ENCODE data around the gene SDHAF1.
"Not testable (repeated sequence)": the region's sequence is repeated elsewhere in the genome, so short reads cannot be mapped to it uniquely, and the experiment has no call there.

SDHAF1 gene

DNA sequence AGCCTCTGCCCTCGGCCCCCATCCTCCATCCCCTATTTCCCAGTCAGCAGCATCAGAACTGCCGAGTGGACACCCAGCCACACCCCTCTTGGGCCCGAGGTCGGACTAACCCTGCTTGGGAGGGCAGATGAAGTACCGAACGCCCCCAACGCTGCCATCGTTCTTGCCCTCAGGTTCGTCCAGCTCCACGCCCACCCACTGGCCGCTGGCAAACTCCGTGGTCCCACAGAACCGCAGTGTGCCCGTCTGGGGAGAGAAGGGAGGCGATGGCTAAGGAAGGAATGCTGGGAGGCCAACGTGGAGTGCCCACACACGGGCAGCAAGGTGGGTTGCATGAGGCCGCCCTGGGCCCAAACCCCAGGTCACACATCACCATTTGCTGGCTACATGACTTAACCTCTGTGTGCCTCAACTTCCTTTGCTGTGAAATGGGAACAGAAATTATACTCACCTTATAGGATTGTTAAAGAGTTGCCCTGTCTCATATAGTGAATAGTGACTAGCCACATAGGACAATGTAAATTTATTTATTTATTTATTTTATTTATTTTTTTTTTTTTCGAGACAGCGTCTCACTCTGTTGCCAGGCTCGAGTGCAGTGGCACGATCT, 24.2 kb downstream of the SDHAF1 start:
- no peak for DNase-seq

DNA sequence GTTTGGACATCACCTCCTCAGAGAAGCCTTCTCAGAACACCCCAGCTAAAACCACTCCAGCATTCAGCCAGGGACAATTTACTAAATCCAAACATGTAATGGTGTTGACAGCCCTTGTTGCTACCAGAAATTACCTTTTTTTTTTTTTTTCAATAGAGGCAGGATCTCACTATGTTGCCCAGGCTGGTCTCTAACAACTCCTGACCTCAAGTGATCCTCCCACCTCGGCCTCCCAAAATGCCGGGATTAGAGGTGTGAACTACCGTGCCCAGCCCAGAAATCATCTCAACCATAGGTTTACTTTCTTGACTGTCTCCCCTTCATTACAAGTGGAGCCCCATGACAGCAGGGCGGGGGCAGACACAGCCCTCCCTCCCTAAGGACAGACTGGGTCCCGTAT, 28.4 kb downstream of the SDHAF1 start:
- no peak for DNase-seq

DNA sequence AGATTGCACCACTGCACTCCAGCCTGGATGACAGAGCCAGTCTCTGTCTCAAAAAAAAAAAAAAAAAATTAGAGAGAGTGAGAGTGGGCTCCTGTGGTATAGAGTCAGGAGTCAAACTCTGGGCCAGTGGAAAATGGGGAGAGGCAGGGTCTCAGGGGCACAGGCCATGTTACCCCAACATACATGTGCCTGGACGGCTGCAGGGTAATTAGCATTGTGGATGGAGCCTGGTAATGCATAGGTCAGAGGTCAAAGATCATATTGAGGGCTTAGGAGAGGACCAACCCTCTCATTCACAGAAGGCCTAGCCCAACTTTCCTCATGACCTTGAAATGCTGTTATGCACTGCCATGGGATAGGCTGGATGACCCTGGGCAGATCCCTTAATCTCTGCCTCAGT, 30.6 kb downstream of the SDHAF1 start:
- no peak for DNase-seq

DNA sequence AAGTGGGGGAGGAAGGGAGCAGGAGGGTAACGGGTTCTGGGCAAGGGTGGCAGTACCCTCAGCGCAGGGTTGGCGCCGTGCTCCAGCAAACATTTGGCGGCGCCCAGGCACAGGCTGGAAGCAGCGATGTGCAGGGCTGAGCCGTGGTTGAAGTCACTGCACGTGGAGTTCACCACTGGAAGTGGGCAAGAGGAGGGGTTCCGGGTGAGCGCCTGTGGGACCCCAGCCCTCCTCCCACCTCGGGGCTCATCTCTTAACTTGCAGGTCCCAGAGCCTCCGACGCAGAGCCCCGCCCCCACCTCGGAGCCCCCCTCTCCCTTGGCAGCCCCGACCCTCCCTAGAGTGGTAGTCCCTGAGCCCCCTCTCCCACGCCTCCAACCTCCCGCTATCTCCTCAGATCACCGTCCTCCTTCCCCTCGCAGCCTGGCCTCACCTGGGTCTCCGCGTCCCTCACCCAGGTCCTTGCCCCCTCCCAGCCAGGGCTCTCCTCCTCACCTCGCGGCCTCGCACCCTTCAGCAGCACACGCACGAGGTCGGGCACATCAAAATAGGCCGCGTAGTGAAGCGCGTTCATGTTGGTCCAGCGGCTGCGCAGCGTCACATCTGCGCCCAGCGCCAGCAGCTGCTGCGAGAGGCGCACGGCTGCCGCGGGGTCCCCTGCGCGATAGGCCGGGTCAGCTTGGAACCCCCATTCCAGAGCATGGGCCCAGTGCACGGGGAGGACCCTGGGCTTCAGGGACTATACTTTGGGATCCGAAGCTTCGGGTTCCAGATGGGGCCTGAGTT, 31.3 kb downstream of the SDHAF1 start:
- no peak for DNase-seq

DNA sequence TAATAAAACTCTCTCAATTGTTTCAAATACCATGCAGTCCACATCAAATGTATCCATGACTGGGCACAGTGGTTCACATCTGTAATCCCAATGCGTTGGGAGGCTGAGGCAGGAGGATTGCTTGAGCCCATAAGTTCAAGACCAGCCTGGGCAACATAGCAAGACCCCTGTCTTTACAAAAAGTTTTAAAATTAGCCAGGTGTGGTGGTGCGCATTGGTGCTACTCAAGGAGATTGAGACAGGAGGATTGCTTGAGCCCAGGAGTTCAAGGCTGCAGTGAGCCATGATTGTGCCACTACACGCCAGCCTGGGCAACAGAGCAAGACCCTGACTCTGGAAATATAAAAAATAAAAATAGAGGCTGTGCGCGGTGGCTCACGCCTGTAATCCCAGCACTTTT, 32.7 kb downstream of the SDHAF1 start:
- no peak for DNase-seq

DNA sequence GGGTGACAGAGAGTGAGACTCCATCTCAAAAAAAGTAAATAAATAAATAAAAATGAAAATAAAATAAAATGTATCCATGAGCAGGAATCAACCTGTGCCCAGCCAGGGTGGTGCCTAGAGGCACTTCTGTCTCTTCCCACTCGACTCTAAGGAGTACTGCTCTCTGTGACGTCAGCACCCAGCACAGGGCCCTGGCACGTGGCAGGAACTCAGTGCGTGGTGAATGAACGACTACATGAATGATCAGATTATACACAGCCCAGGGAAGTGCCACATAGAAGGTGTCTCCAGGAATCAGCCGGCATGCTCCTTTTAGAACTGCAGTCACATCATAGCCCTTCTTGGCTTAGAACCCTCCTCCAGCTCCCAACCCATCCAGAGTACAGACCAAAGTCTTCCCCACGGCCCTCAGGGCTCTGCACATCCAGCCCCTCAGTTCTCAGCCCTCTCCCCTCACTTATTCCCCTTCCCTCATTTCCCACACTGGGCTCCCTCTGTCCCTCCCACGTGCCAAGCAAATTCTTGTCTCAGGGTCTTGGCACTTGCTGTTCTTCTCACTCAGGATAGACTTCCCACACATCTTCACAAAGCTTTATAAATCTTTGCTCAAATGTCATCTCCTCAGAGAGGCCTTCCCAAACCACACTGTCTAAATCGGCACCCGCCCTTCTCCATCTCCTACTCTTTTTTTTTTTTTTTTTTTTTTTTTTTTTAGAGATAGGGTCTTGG, 33.5 kb downstream of the SDHAF1 start:
- DNase-seq, result no peak

DNA sequence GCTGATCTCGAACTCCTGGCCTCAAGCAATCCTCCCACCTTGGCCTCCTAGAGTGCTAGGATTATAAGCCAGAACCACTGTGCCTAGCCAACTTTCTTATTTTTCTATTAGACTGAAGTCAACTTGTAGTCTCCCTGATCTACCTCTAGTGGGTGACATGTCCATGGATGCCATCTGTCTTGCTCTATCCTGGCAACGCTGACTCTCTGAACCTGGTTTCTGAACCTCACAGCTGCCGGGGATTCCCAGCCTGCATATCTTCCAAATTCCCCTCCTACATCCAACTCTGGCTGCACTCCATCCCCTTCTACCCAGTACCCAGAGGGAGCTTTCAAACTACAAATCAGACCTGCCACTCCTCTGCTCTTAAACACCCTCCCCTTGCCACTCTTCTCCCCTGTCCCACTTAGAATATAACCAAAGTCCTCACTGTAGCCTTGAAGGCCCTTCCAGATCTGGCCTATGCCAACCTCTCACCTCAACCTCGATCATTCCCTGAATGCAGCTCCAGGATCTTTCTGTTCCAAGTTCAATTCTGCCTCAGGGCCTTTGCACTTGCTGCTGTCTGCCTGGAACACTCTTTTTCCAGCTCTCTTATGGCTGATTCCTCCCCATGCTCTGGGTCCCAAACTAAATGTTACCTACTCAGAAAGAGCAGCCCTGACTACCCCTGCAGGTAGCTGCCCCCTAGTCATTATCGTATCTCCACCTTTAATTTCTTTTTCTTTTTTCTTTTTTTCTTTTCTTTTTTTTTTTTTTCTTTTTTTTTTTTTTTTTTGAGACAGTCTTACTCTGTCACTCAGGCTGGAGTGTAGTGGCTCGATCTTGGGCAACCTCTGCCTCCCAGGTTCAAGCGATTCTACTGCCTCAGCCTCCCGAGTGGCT, 35.5 kb downstream of the SDHAF1 start:
- peak; percentile 15 for DNase-seq

GRCh38 chr19:36031308-36031707, 36.3 kb downstream of the SDHAF1 start:
- no peak for DNase-seq

GRCh38 chr19:36032251-36033104, 37.5 kb downstream of the SDHAF1 start, which contains the start of gene CLIP3:
CLIP3 (minus strand) TSS chr19:36032873; CDS start chr19:36032357, 516 bp downstream.
- DNase-seq, result peak; percentile 73

- DNase-seq, result no peak
These were observed 45.5 kb downstream of the SDHAF1 start for GRCh38 chr19:36040495-36040894.

DNA sequence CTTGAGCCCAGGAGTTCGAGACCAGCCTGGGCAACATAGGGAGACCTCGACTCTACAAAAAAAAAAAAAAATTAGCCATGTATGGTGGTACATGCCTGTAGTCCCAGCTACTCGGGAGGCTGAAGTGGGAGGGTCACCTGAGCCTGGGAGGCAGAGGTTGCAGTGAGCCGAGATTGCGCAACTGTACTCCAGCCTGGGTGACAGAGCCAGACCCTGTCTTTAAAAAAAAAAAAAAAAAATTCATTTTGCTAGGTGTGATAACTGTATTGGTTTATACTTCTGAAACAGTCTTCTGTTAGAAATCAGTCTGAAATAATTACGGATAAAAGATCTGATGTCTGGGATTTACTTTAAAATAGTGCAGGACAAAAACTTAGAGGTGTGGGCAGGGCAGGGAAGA, 46.1 kb downstream of the SDHAF1 start:
- not testable (repeated sequence) for DNase-seq

DNA sequence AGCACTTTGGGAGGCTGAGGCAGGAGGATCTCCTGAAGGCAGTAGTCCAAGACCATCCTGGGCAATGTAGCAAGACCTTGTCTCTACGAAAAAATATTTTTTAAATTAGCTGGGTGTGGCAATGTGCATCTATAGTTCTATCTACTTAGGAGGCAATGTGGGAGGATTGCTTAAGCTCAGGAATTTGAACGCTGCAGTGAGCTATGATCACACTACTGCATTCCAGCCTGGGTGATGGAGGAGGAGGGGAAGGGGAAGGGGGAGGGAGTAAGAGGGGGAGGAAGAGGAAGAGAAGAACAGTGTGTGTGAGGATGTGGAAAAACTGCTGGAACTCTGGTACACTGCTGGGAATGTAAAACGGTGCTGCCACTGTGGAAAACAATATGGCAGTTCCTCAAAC, 46.8 kb downstream of the SDHAF1 start:
- DNase-seq, result peak; percentile 84

GRCh38 chr19:36043952-36044351, 49.0 kb downstream of the SDHAF1 start:
- no peak for DNase-seq

Data from fibroblast of skin of back (primary cell).